ENCODE measurements around the gene MEIOB. TPM values are rescaled to one million over a fixed set of nuclear protein-coding genes. Genes with fewer than 3 reads are reported as not detected.
"Not testable (repeated sequence)": the region's sequence is repeated elsewhere in the genome, so short reads cannot be mapped to it uniquely, and the experiment has no call there.

Gene MEIOB
- total and polyA plus RNA-seq, 8 donors, result 0.13 TPM; not detected in 7

GRCh38 chr16:1884889-1885288, 12.9 kb upstream of the MEIOB start:
- no peaks in the 10 kb centered on the region for H3K9me3 ChIP-seq
- H3K4me1 ChIP-seq, result no peaks in the 10 kb centered on the region
- no peaks in the 10 kb centered on the region for H3K36me3 ChIP-seq
- H3K4me3 ChIP-seq, result no peak overlapping the region
- no peak for TF ChIP-seq POLR2AphosphoS5 (IDR thresholded peaks at IDR 0.05)
- intact Hi-C loops (cut with DNase I; ENCODE audit: low total_unique reads), result no loop called here
- H3K27ac ChIP-seq, result no peak overlapping the region
- H3K27me3 ChIP-seq, result peaks cover 0 to 81% (median 8%) of the 10 kb centered on the region in 3 donors
- 73 to 83% (median 78%) methylated on average over 5 of the region's 5 CpGs for WGBS, 5 donors
- no peak for DNase-seq

- no peaks in the 10 kb centered on the region for H3K9me3 ChIP-seq
- H3K27ac ChIP-seq, result no peak overlapping the region
- no peaks in the 10 kb centered on the region for H3K36me3 ChIP-seq
- H3K27me3 ChIP-seq, result peaks cover 0 to 83% (median 4%) of the 10 kb centered on the region in 3 donors
- H3K4me3 ChIP-seq, result no peak overlapping the region
- no peak for DNase-seq
- TF ChIP-seq CTCF (IDR thresholded peaks at IDR 0.05) (no peak), POLR2A (IDR thresholded peaks at IDR 0.05) (no peak), EP300 (IDR thresholded peaks at IDR 0.05) (no peak), POLR2AphosphoS5 (IDR thresholded peaks at IDR 0.05) (no peak)
- intact Hi-C loops (cut with DNase I; ENCODE audit: low total_unique reads), result no loop called here
- H3K4me1 ChIP-seq, result no peaks in the 10 kb centered on the region
- WGBS, 5 donors, result 52 to 59% (median 57%) methylated on average over 13 of the region's 13 CpGs
Observed at GRCh38 chr16:1884155-1884760, 12.3 kb upstream of the MEIOB start.

GRCh38 chr16:1881172-1881571, 9.2 kb upstream of the MEIOB start:
- H3K4me3 ChIP-seq; H3K36me3 ChIP-seq; intact Hi-C loops (cut with DNase I; ENCODE audit: low total_unique reads); H3K4me1 ChIP-seq; H3K9me3 ChIP-seq; DNase-seq; H3K27ac ChIP-seq: not testable (repeated sequence)
- H3K27me3 ChIP-seq, result peaks cover 0 to 86% (median 12%) of the 10 kb centered on the region in 3 donors
- WGBS, 5 donors, result 85 to 90% (median 87%) methylated on average over 9 of the region's 9 CpGs

- H3K27me3 ChIP-seq, result peaks cover 0 to 89% (median 14%) of the 10 kb centered on the region in 3 donors
- H3K4me3 ChIP-seq, result no peak overlapping the region
- 16 to 58% (median 49%) methylated on average over 2 of the region's 2 CpGs for WGBS, 5 donors
- H3K36me3 ChIP-seq, result no peaks in the 10 kb centered on the region
- DNase-seq, result no peak
- H3K4me1 ChIP-seq, result no peaks in the 10 kb centered on the region
- TF ChIP-seq EP300 (IDR thresholded peaks at IDR 0.05), result no peak
- TF ChIP-seq CTCF (IDR thresholded peaks at IDR 0.05), result no peak
- TF ChIP-seq POLR2AphosphoS5 (IDR thresholded peaks at IDR 0.05), result no peak
- intact Hi-C loops (cut with DNase I; ENCODE audit: low total_unique reads), result no loop called here
- no peaks in the 10 kb centered on the region for H3K9me3 ChIP-seq
- no peak overlapping the region for H3K27ac ChIP-seq
Observed at GRCh38 chr16:1879477-1879876, 7.5 kb upstream of the MEIOB start.

GRCh38 chr16:1878256-1878655, 6.3 kb upstream of the MEIOB start:
- WGBS, 5 donors, result 48 to 58% (median 55%) methylated on average over 5 of the region's 5 CpGs

More at GRCh38 chr16:1878256-1878655, 6.3 kb upstream of the MEIOB start:
- H3K4me1 ChIP-seq, result no peaks in the 10 kb centered on the region
- H3K9me3 ChIP-seq, result no peaks in the 10 kb centered on the region
- no peak overlapping the region for H3K4me3 ChIP-seq
- intact Hi-C loops (cut with DNase I; ENCODE audit: low total_unique reads), result no loop called here
- H3K27me3 ChIP-seq, result peaks cover 0 to 92% (median 18%) of the 10 kb centered on the region in 3 donors
- TF ChIP-seq POLR2A (IDR thresholded peaks at IDR 0.05), result no peak
- no peak for TF ChIP-seq POLR2AphosphoS5 (IDR thresholded peaks at IDR 0.05)
- no peak for TF ChIP-seq EP300 (IDR thresholded peaks at IDR 0.05)
- TF ChIP-seq CTCF (IDR thresholded peaks at IDR 0.05), result no peak
- DNase-seq, result no peak
- H3K27ac ChIP-seq, result no peak overlapping the region
- no peaks in the 10 kb centered on the region for H3K36me3 ChIP-seq

Data from stomach (tissue), 9 donors.